Measurements from ENCODE around the gene F7. TPM values are rescaled to one million over a fixed set of nuclear protein-coding genes. Genes with fewer than 3 reads are reported as not detected.
"Not testable (repeated sequence)": the region's sequence is repeated elsewhere in the genome, so short reads cannot be mapped to it uniquely, and the experiment has no call there.

F7 gene
- total RNA-seq, 3 donors from 2014 or later, result 0.15 to 0.48 (median 0.33) TPM

DNA sequence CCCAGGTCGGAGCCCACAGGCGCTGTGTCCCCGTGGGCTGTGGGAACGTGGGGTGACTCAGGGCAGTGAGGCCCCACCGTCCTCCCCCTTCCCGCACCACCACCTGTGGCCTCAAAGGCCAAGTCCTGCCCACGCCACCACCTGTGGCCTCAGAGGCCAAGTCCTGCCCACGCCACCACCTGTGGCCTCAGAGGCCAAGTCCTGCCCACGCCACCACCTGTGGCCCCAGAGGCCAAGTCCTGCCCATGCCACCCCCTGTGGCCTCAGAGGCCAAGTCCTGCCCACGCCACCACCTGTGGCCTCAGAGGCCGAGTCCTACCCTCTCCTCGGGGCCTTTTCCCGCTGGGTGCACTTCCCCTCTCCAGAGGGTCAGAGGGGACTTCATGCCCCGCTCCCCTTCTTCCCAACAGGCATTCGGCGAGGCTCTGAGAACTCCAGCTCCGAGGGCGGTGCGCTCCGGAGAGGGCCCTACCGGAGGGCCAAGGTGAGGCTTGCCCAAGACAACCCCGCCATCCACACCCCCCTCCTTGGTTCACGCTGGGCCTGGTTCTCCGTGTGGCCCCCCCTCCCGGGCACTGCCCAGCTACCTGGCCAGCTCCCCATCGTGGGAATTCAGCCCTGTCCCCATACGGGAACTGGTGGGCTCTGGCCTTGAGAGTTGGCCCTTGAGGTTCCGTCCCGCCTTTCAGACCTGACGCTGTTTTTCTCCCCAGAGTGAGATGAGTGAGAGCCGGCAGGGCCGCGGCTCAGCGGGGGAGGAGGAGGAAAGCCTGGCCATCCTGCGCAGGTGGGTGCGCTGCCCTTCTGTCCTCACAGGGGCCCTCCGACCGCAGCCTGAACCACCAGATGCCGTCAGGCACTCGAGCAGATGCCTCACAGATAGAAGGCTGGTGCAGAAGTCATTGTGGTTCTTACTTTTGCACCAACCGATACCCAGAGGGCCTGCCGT lies 27.4 kb upstream of the F7 start:
- Histone ChIP-seq H3K36me3 (no peaks in the 10 kb centered on the region), H3K4me3 (no peak overlapping the region), H3K9me3 (no peaks in the 10 kb centered on the region), H3K27ac (no peak overlapping the region), H3K27me3 (no peaks in the 10 kb centered on the region), H3K4me1 (no peaks in the 10 kb centered on the region)
- DNase-seq (ENCODE audit: low spot score in 2 of 2), result no peak
- TF ChIP-seq, protein P1, sequence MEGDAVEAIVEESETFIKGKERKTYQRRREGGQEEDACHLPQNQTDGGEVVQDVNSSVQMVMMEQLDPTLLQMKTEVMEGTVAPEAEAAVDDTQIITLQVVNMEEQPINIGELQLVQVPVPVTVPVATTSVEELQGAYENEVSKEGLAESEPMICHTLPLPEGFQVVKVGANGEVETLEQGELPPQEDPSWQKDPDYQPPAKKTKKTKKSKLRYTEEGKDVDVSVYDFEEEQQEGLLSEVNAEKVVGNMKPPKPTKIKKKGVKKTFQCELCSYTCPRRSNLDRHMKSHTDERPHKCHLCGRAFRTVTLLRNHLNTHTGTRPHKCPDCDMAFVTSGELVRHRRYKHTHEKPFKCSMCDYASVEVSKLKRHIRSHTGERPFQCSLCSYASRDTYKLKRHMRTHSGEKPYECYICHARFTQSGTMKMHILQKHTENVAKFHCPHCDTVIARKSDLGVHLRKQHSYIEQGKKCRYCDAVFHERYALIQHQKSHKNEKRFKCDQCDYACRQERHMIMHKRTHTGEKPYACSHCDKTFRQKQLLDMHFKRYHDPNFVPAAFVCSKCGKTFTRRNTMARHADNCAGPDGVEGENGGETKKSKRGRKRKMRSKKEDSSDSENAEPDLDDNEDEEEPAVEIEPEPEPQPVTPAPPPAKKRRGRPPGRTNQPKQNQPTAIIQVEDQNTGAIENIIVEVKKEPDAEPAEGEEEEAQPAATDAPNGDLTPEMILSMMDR (IDR thresholded peaks at IDR 0.05), result no peak
- TF ChIP-seq POLR2AphosphoS5 (IDR thresholded peaks at IDR 0.05) (no peak), POLR2A (IDR thresholded peaks at IDR 0.05) (no peak)
- intact Hi-C loops (cut with DNase I; ENCODE audit: low total_unique reads), result no loop called here

DNA sequence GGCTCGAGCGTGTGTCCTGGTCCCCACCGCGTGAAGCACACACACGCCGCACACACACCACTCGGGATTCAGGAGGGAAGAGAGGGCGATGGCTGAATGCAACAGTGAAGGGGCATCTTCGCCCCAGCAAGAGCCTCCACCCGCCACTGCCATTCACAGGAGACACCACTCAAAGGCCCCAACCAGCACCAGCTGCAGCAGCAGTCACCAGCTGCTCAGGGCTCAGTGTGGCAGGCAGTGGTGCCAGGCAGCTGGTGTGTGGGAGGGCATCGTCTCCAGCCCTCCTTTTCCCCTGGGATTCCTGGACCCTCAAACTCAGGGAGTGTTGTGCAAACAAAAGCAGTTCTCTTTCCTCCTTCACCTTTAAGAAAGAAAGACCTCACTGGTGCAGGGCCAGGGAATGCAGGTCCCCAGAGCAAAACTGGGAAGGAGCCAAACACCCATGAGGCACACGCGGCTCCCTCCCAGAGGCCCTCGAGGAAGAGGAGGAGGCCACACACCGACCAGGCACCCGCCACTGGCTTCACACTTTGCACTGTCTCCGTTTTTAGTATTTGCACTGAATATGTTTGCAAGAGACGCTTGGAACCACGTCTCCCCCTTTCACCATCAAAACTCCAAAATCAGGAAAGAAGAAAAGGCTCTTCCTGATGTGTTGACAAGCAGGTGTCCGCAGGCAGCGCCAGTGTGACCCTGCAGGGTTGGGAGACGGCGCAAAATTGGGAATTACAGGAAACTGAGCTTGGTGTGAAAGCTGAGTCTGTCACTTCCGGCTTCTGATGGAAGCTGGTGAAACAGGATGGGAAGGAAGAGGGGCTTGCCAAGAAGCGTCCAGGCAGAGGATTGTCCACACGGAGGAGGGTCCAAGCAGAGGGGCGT lies 26.4 kb upstream of the F7 start:
- H3K36me3 ChIP-seq, result no peaks in the 10 kb centered on the region
- no peak for DNase-seq (ENCODE audit: low spot score in 2 of 2)
- intact Hi-C loops (cut with DNase I; ENCODE audit: low total_unique reads), result no loop called here
- H3K4me3 ChIP-seq, result no peak overlapping the region
- H3K9me3 ChIP-seq, result no peaks in the 10 kb centered on the region
- no peak for TF ChIP-seq POLR2AphosphoS5 (IDR thresholded peaks at IDR 0.05)
- no peak for TF ChIP-seq POLR2A (IDR thresholded peaks at IDR 0.05)
- TF ChIP-seq, protein P1 (IDR thresholded peaks at IDR 0.05), result no peak
- no peak overlapping the region for H3K27ac ChIP-seq
- no peaks in the 10 kb centered on the region for H3K4me1 ChIP-seq
- no peaks in the 10 kb centered on the region for H3K27me3 ChIP-seq

DNA sequence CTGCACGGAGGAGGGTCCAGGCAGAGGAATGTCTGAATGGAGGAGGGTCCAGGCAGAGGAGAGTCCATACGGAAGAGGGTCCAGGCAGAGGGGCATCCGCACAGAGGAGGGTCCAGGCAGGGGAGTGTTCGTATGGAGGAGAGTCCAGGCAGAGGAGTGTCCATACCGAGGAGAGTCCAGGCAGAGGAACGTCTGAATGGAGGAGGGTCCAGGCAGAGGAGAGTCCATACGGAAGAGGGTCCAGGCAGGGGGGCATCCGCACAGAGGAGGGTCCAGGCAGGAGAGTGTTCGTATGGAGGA lies 25.9 kb upstream of the F7 start:
- H3K36me3 ChIP-seq; H3K9me3 ChIP-seq; H3K4me1 ChIP-seq; H3K27ac ChIP-seq; H3K27me3 ChIP-seq; intact Hi-C loops (cut with DNase I; ENCODE audit: low total_unique reads); DNase-seq (ENCODE audit: low spot score in 2 of 2); H3K4me3 ChIP-seq: not testable (repeated sequence)

DNA sequence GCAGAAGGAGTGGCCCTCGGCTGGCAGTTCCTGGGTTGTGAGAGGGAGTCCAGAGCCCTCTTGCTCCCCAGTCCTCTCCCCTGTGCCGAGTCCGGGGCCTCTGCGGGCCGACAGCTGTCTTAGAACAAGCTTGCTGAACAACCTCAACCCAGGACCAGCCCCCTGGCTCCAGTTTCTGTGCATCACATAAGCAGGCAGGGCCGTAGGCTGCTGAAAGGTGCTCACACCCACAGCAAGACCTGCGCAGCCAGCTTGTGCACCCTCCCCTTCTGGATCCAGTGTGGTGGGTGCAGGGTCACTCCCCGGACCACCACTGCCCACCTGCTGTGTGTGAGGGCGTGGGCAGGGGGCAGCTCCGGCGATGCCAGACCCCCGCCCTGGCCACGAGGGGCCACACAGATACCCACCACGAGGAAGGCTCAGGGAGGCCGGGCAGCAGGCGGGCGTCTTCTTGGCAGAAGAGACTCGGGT lies 25.2 kb upstream of the F7 start:
- Histone ChIP-seq H3K36me3 (no peaks in the 10 kb centered on the region), H3K27ac (no peak overlapping the region), H3K4me1 (no peaks in the 10 kb centered on the region), H3K27me3 (no peaks in the 10 kb centered on the region), H3K4me3 (no peak overlapping the region), H3K9me3 (no peaks in the 10 kb centered on the region)
- no peak for TF ChIP-seq POLR2A (IDR thresholded peaks at IDR 0.05)
- TF ChIP-seq, protein P1 (IDR thresholded peaks at IDR 0.05), result no peak
- no peak for TF ChIP-seq POLR2AphosphoS5 (IDR thresholded peaks at IDR 0.05)
- no peak for DNase-seq (ENCODE audit: low spot score in 2 of 2)
- intact Hi-C loops (cut with DNase I; ENCODE audit: low total_unique reads), result no loop called here

DNA sequence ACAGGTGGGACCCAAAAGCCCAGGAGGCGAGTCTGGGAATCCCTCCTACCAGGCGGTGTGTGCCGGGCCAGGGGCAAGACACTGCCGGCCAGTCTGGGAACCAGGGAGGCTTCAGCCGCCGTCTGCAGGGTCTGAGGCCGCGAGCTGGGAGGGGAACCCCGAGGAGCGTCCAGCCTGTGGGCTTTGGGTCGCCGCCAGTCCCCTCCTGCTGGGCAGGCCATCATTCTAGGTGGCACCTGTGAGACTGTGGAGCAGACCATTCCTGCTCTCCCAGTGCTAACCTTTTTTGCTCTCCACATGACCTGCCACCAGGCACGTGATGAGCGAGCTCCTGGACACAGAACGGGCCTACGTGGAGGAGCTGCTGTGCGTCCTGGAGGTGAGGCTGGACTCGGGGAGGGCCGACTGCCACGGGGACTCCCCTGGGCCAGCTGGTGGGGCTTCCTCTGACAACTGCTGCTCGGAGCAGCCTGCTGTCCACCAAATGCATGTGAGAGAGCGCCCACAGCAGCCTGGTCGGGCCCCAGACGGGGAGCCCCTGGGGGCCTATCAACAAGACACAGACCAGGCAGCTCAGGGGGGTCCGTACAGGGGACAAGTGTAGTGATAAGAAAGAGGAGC lies 24.6 kb upstream of the F7 start:
- no peak for TF ChIP-seq POLR2A (IDR thresholded peaks at IDR 0.05)
- TF ChIP-seq, protein P1 (IDR thresholded peaks at IDR 0.05), result no peak
- TF ChIP-seq POLR2AphosphoS5 (IDR thresholded peaks at IDR 0.05), result no peak
- Histone ChIP-seq H3K36me3 (no peaks in the 10 kb centered on the region), H3K4me3 (no peak overlapping the region), H3K27ac (no peak overlapping the region), H3K9me3 (no peaks in the 10 kb centered on the region), H3K4me1 (no peaks in the 10 kb centered on the region), H3K27me3 (no peaks in the 10 kb centered on the region)
- no peak for DNase-seq (ENCODE audit: low spot score in 2 of 2)
- intact Hi-C loops (cut with DNase I; ENCODE audit: low total_unique reads), result no loop called here
